SU-DHL-6 (cell line): Measurements from ENCODE around the gene ATP11A.

Experiments
- H2AFZ ChIP-seq: fragments of 200-600 bp; sonication (generic); 2 replicates; pipeline ENCODE4 v1.6.1; 2014; ENCODE audit warnings: low read depth, mild to moderate bottlenecking, moderate library complexity, mixed read lengths, antibody characterized with exemption, low read length; ENCODE audit not compliant: severe bottlenecking
- H3F3A ChIP-seq: fragments of 200-600 bp; shearing (Covaris generic); 2 replicates; pipeline ENCODE4 v1.6.0; 2016; ENCODE audit warnings: antibody characterized with exemption, mild to moderate bottlenecking; ENCODE audit not compliant: insufficient read depth
- H3K27ac ChIP-seq: fragments of 200-600 bp; sonication (generic); 2 replicates; pipeline ENCODE4 v1.5.1; 2016; ENCODE audit warnings: low read depth, mild to moderate bottlenecking, low read length, moderate library complexity, mixed read lengths
- H3K27me3 ChIP-seq: fragments of 200-600 bp; sonication (generic), shearing (Covaris generic); 2 replicates; pipeline ENCODE4 v1.6.0; 2014; ENCODE audit warnings: mild to moderate bottlenecking, low read length
- H3K36me3 ChIP-seq: fragments of 200-600 bp; sonication (generic); 2 replicates; pipeline ENCODE4 v1.6.1; 2014; ENCODE audit warnings: mild to moderate bottlenecking, low read length, mixed read lengths
- H3K4me2 ChIP-seq: fragments of 300-600, 200-600 bp; shearing (Covaris generic), sonication (generic); 2 replicates; pipeline ENCODE4 v1.6.0; 2014; ENCODE audit warnings: low read length, low read depth, mild to moderate bottlenecking; ENCODE audit not compliant: poor library complexity, severe bottlenecking
- H3K4me3 ChIP-seq: fragments of 200-600 bp; sonication (generic); 2 replicates; pipeline ENCODE4 v1.5.1; 2014; ENCODE audit warnings: antibody characterized with exemption, low read length, mild to moderate bottlenecking, mixed read lengths; ENCODE audit not compliant: insufficient read depth, poor library complexity, severe bottlenecking
- H3K79me2 ChIP-seq: fragments of 200-600 bp; sonication (generic); 2 replicates; pipeline ENCODE4 v1.6.1; 2014; ENCODE audit warnings: mild to moderate bottlenecking, low read length, moderate library complexity; ENCODE audit not compliant: insufficient read depth
- H3K9ac ChIP-seq: fragments of 200-600 bp; sonication (generic); 2 replicates; pipeline ENCODE4 v1.7.0; 2014; ENCODE audit warnings: mild to moderate bottlenecking, low read length
- H3K9me2 ChIP-seq: fragments of 200-600 bp; sonication (generic); replicated peaks from 2 replicates; pipeline ENCODE4 v1.6.1; 2014; ENCODE audit warnings: low read length; ENCODE audit not compliant: insufficient read depth
- H3K9me3 ChIP-seq: fragments of 200-600 bp; sonication (generic); 2 replicates; pipeline ENCODE4 v1.6.1; 2014; ENCODE audit warnings: low read length, mixed read lengths; ENCODE audit not compliant: insufficient read depth
- H4K20me1 ChIP-seq: fragments of 200-600 bp; sonication (generic); 2 replicates; pipeline ENCODE4 v1.6.1; 2014; ENCODE audit warnings: low read depth, mild to moderate bottlenecking, antibody characterized with exemption, low read length, moderate library complexity, mixed read lengths
- EZH2phosphoT487 ChIP-seq: fragments of 200-600 bp; sonication (generic), shearing (Covaris generic); conservative IDR thresholded peaks from 2 replicates; pipeline ENCODE4 v1.6.1; 2018; ENCODE audit warnings: mild to moderate bottlenecking, antibody characterized with exemption, low read length, moderate library complexity, mixed read lengths
- TF ChIP-seq, protein P1 (sequence below): fragments of 200-600 bp; sonication (generic); IDR thresholded peaks from one replicate; pipeline ENCODE4 v1.5.1; 2017; ENCODE audit warnings: antibody characterized with exemption, mild to moderate bottlenecking, low read length, moderate library complexity; ENCODE audit not compliant: insufficient read depth, poor library complexity, severe bottlenecking

ATP11A gene

GRCh38 chr13:112725346-112726015, 35.6 kb downstream of the ATP11A start:
- Histone ChIP-seq H3K36me3 (no peaks in the 10 kb centered on the region), H3K4me3 (no peak overlapping the region), H3K27ac (no peak overlapping the region), H3K9me3 (no peaks in the 10 kb centered on the region), H3F3A (no peaks in the 10 kb centered on the region), H3K79me2 (no peaks in the 10 kb centered on the region), H2AFZ (no peak overlapping the region), H3K27me3 (no peaks in the 10 kb centered on the region), H3K9me2 (no peaks in the 10 kb centered on the region), H3K4me2 (no peak overlapping the region), H4K20me1 (no peaks in the 10 kb centered on the region), H3K9ac (no peak overlapping the region)
- no peak for TF ChIP-seq EZH2phosphoT487
- TF ChIP-seq, protein P1, sequence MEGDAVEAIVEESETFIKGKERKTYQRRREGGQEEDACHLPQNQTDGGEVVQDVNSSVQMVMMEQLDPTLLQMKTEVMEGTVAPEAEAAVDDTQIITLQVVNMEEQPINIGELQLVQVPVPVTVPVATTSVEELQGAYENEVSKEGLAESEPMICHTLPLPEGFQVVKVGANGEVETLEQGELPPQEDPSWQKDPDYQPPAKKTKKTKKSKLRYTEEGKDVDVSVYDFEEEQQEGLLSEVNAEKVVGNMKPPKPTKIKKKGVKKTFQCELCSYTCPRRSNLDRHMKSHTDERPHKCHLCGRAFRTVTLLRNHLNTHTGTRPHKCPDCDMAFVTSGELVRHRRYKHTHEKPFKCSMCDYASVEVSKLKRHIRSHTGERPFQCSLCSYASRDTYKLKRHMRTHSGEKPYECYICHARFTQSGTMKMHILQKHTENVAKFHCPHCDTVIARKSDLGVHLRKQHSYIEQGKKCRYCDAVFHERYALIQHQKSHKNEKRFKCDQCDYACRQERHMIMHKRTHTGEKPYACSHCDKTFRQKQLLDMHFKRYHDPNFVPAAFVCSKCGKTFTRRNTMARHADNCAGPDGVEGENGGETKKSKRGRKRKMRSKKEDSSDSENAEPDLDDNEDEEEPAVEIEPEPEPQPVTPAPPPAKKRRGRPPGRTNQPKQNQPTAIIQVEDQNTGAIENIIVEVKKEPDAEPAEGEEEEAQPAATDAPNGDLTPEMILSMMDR: no peak

- no peaks in the 10 kb centered on the region for H3K27me3 ChIP-seq
- no peaks in the 10 kb centered on the region for H3K36me3 ChIP-seq
- H3F3A ChIP-seq: no peaks in the 10 kb centered on the region
- H4K20me1 ChIP-seq: no peaks in the 10 kb centered on the region
- H3K79me2 ChIP-seq: no peaks in the 10 kb centered on the region
- no peaks in the 10 kb centered on the region for H3K9me3 ChIP-seq
- no peaks in the 10 kb centered on the region for H3K9me2 ChIP-seq
- no peak overlapping the region for H3K9ac ChIP-seq
- H3K4me2 ChIP-seq: no peak overlapping the region
- no peak overlapping the region for H2AFZ ChIP-seq
- H3K4me3 ChIP-seq: no peak overlapping the region
- TF ChIP-seq EZH2phosphoT487: no peak
- TF ChIP-seq, protein P1: no peak
- H3K27ac ChIP-seq: no peak overlapping the region
These were observed 36.4 kb downstream of the ATP11A start for GRCh38 chr13:112726016-112726767.

DNA sequence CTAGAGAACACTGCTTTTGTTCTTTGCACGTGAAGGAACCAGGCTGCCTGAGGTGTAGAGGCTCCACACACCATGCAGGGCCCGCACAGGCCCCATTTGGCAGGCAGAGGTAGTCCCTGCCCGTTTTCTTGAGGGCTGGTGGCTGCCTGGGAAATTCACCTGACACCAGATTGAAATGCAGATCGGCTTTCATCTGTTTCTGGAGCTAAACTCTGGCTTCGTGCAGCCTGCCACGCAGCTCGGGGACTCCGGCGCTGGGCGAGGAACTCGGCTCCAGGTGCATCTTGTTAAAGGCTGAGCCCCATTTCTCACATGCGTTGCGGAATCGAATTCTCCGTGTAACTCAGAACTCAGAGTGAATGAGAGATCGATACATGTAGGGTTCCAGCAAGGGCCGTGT, 37.7 kb downstream of the ATP11A start:
- no peaks in the 10 kb centered on the region for H3K9me2 ChIP-seq
- H3K27ac ChIP-seq: no peak overlapping the region
- no peak overlapping the region for H2AFZ ChIP-seq
- no peak overlapping the region for H3K9ac ChIP-seq
- no peak overlapping the region for H3K4me3 ChIP-seq
- TF ChIP-seq, protein P1: no peak
- no peak for TF ChIP-seq EZH2phosphoT487
- no peaks in the 10 kb centered on the region for H3K79me2 ChIP-seq
- no peaks in the 10 kb centered on the region for H3K27me3 ChIP-seq
- H3F3A ChIP-seq: no peaks in the 10 kb centered on the region
- H3K36me3 ChIP-seq: no peaks in the 10 kb centered on the region
- H4K20me1 ChIP-seq: no peaks in the 10 kb centered on the region
- H3K4me2 ChIP-seq: no peak overlapping the region
- no peaks in the 10 kb centered on the region for H3K9me3 ChIP-seq
